GM12801 (cell line): ENCODE data around the gene SIM2.

ENCODE experiments used
- TF ChIP-seq, protein P1 (sequence below): IDR thresholded peaks from one replicate; pipeline ENCODE4 v1.5.1; 2011; ENCODE audit warnings: control low read depth; ENCODE audit not compliant: insufficient read length; ENCODE audit errors: extremely low read depth

SIM2 gene

DNA sequence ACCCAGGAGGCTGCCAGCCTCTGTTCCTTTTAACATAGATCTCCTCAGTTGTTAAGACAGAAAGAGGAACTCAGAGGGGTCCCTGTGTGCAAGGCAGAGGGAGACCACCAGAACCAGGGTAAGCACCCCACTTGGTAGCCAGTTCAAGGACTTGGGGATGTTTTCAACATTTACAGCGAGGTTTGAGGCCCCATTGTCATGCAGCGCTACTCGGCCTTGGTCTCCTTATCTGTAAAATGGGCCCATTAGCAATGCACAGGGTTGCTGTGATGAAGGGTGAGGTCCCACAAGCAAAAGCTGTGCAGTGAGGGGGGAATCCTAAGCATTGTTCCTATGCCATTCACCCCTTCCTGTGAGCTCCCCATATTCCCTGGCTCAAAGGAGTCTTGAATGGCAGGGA is 4.2 kb downstream of the SIM2 start:
- TF ChIP-seq, protein P1, sequence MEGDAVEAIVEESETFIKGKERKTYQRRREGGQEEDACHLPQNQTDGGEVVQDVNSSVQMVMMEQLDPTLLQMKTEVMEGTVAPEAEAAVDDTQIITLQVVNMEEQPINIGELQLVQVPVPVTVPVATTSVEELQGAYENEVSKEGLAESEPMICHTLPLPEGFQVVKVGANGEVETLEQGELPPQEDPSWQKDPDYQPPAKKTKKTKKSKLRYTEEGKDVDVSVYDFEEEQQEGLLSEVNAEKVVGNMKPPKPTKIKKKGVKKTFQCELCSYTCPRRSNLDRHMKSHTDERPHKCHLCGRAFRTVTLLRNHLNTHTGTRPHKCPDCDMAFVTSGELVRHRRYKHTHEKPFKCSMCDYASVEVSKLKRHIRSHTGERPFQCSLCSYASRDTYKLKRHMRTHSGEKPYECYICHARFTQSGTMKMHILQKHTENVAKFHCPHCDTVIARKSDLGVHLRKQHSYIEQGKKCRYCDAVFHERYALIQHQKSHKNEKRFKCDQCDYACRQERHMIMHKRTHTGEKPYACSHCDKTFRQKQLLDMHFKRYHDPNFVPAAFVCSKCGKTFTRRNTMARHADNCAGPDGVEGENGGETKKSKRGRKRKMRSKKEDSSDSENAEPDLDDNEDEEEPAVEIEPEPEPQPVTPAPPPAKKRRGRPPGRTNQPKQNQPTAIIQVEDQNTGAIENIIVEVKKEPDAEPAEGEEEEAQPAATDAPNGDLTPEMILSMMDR: no peak

DNA sequence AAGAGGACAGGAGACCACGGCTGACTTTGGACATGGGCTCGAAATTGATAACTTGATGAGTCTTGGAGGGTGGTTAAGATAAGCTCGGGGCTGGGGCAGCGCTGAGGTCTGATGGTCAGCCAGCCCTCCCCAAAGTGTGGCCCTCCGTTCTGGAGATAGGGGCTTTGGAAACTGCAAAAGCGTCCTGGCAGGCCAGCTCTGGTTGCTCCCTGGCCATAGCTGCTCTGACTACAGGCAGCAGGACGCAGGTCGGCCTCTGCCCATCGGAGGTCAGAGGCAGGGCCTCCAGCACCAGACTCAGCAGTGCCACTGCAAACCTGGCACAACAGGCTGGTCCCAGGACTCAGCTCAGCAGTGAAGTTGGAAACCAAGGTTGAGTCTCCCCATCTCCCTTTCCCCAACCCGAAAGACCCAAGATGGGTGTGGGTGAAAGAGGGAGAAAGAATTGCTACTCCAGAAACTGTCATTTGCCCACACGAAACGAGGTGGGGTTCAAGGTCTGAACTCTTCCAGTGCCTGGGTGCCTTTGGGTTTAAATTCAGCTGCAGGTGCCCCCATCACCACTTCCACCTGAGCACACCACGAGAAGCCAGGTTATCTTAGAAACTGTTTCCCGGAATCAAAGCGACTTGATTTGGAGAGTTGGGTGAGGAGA is 4.8 kb downstream of the SIM2 start:
- TF ChIP-seq, protein P1: no peak

DNA sequence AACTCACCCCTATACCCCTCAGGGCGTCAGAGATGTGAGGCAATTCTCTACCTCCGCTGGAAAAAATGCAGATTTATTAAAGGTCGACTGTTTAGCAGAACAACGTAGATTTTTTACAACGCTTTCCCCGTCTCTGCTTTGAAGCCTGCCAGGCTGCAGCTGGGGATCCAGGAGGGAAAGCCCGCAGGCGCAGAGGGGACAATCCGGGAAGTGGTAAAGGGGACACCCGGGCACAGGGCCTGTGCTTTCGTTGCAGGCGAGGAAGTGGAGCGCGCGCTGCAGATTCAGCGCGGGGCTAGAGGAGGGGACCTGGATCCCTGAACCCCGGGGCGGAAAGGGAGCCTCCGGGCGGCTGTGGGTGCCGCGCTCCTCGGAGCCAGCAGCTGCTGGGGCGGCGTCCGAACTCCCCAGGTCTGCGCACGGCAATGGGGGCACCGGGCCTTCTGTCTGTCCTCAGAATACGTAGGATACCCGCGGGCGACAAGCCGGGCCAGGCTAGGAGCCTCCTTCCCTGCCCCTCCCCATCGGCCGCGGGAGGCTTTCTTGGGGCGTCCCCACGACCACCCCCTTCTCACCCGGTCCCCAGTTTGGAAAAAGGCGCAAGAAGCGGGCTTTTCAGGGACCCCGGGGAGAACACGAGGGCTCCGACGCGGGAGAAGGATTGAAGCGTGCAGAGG is 5.5 kb downstream of the SIM2 start:
- TF ChIP-seq, protein P1: no peak

DNA sequence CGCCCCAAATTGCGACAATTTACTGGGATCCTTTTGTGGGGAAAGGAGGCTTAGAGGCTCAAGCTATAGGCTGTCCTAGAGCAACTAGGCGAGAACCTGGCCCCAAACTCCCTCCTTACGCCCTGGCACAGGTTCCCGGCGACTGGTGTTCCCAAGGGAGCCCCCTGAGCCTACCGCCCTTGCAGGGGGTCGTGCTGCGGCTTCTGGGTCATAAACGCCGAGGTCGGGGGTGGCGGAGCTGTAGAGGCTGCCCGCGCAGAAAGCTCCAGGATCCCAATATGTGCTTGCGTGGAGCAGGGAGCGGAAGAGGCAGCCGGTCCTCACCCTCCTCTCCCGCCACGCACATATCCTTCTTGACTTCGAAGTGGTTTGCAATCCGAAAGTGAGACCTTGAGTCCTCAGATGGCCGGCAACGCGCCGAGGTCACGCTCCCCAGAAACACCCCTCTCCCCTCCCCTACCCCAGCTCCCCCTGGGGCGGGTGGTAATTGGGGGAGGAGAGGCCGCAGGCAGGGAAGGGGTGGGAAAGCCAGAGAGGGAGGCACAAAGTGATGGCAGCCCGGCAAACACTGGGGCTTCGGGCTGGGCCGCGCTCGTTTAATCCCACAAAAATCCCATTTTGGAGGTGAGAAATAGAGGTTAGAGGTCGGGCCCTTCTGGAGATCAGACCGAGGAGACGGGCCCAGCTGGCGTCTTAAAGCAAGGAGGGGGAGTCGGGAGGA is 6.2 kb downstream of the SIM2 start:
- TF ChIP-seq, protein P1: no peak

DNA sequence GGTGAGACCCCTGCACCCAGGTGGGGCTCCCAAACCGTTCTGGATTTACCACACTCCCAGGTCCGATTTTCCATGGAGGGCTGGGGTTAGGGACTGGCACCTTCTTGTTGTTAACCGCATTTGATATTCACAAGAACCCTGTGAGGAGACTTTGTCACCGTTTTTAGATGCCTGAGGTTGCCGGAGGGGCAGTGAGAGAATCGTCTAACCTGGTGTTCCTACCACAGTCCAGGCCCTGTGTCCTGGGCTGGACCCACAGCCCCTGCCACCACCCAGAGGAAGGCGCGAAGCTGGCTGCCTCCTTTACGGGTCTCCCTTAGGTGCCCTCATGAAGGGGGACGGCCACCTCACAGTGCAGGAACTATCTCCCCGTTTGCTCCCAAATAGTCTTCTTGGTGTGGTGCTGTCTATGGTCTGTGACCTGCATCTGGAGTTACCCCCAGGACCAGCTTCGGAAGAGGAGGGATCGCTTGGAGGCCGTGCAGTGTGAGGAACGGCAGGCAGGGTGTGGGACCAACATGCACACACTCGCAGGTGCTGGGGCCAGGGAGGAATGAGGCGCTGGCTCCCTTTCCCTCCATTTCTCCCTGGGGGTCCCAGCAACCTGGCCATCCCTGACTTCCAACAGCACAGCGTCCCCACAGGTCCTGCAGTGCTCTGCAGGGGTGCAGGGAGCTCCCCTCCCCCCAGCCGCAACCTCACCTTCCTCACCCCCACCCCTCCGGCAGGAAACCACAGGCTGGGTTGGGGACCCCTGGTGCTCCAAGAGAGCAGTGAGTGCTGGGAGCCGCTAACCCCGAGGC is 7.0 kb downstream of the SIM2 start:
- TF ChIP-seq, protein P1: no peak

DNA sequence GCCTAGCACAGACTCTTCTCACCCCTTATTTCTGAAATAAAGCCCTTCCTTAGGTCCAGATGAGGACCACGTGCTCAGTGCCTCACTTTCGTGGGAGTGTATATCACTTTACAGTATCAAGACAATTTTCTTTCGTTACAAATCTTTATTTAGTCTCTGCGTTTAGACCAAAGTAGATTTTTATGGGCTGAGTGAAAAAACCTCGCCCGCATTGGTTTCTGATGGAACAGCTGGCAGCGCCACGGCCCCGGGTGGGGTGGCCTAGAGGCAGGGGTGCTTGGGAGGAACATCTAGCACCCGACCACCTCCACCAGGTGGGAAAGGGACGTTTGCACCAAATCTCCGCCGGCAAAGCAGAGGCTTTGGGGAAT is 7.6 kb downstream of the SIM2 start:
- TF ChIP-seq, protein P1: no peak
